CD4-positive, alpha-beta T cell treated with Interleukin-12 subunit alpha and Interleukin-12 subunit beta, for 1 hour (primary cell): Measurements from ENCODE around the gene LANCL2.
"Not testable (repeated sequence)": the region's sequence is repeated elsewhere in the genome, so short reads cannot be mapped to it uniquely, and the experiment has no call there.

Experiments
- DNase-seq: peaks from one replicate; pipeline ENCODE4 v3.0.0-alpha.2; 2020

The LANCL2 gene, protein sequence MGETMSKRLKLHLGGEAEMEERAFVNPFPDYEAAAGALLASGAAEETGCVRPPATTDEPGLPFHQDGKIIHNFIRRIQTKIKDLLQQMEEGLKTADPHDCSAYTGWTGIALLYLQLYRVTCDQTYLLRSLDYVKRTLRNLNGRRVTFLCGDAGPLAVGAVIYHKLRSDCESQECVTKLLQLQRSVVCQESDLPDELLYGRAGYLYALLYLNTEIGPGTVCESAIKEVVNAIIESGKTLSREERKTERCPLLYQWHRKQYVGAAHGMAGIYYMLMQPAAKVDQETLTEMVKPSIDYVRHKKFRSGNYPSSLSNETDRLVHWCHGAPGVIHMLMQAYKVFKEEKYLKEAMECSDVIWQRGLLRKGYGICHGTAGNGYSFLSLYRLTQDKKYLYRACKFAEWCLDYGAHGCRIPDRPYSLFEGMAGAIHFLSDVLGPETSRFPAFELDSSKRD

DNA sequence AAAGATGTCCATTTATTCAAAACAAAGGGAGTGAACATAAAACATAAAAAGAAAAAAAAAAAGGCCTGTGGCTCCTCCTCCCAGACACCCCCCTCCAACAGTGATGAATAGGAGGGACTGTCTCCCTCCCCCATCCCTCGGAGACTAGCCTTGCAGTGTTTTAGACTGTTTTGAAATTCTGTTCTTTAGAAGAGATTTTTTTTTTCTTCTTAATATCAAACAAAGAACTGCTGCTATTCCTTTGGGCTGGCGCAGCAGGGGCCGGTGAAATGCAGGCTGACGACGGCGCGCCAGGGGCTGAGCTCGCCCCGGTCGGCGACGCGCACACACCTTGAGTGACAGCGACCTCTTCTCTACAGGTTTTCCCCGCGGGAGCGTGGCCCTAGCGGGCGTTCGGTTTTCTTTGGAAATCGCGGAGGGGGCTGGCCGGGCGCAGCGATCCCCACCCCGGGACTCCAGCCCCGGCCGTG is at the start of gene LANCL2:
Gene LANCL2, plus strand, starts transcription at position 133 of the 470 bp plus-strand sequence. CDS start 689 bp downstream, outside the sequence.
- DNase-seq = peak; percentile 55

DNA sequence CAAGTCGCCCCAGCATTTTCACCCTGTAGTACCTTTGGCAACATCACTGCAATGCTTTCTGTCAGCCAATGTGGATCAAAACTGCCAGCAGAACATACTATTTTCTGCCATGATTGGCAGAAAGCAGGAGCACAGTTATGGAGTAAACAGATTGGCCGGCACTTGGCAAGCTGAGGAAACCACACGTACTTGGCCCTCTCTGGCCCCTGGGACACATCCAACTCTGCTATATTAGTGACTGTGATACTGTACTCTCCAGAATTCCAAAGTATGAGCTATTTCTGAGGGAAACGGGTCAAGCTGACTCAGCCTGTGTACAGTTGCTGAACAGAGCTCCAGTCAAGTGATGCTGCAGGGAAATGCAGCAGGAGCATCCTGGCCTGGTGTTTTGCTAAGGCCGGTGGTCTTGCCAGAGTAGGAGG is 39.8 kb upstream of the LANCL2 start:
- DNase-seq = no peak

DNA sequence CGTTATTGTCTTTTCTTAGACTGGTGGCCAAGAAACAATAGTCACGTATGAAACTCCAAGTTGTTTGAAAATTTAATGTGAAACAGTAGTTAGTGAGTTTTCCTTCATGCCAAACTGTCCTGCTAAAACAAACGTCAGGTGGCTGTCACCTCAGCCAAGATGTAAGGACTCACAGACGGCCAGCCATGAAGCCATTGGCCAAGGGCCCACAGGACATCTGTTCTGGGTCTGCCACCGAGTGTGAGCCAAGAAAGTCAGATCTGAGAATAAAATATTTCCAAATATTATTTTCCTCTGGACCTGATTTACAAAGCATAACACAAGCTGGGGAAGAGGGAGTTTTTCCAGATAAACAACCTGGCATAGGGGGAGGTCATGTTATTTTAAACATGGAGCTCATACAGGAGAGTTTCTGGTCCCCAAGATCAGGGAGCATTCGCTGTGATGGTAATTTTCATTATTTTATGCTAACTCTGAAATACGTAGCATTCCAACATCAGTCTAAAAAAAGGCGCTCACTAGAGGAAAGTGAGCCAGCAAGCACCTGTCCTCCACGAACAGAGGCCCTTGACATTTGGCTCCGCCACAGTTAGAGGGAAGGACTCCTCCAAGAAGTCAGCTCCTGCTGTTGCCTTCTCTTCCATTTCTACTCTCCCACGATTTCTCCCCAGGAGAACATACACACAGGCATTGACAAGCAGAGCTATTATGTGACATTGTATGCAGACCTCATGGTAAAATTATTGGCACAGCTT is 38.9 kb upstream of the LANCL2 start:
- no peak for DNase-seq

DNA sequence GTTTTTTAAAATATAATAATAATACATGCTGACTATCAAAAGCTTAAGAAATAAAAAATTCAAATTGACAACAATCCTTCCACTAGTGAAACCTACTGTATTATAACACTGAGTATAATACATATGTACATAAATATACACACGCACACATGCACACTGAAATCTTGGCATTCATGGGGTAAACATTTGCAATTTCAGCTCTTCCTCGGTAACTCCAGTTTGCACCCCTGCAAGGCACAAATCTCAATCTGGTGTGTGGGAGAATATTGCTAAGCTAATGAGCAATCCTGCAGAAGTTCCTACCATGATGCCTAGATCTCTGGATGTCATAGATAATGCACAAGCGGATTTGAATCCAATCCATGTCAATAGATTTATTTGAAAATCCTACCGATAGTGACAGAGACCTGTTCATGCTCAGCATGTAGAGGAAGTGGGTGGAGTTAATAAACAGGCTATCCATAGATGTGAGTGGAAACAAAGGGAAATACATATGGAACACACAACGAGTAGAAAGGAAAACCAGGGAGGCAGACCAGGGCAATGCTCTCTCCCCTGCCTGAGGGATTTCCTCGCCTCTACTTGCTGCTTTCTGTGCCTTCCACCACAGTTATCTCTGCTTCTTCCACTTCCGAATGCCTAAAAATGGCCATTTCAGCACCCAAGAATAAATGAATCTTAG is 38.1 kb upstream of the LANCL2 start:
- DNase-seq = no peak

DNA sequence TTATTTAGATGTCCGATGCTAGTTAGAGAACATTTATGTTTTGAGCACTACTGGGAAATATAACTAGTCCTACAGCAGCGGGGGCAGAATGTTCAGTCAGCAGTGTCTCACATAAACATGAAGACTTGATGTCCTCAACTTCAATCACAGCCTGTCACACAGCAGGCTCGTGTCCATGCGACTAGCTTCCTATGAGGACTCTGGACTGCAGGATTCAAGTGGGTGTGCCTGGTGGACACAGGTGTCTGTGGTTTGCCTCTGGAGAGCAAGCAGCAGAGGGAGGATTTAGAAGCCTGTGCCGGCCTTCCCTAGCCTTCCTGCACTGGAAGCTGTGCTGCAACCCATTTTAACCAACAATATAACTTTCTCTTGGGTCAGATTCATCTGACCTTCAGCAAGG is 30.0 kb upstream of the LANCL2 start:
- DNase-seq = no peak

DNA sequence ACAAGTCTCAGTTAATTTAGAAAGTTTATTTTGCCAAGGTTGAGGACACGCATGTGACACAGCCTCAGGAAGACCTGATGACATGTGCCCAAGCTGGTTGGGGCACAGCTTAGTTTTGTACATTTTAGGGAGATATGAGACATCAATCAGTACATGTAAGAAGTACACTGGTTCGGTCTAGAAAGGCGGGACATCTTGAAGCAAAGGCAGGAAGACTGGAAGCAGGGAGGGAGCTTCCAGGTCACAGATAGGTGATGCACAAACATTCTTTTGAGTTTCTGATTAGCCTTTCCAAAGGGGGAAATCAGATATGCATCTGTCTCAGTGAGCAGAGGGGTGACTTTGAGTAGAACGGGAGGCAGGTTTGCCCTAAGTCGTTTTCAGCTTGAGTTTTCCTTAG is 29.4 kb upstream of the LANCL2 start:
- no peak for DNase-seq

DNA sequence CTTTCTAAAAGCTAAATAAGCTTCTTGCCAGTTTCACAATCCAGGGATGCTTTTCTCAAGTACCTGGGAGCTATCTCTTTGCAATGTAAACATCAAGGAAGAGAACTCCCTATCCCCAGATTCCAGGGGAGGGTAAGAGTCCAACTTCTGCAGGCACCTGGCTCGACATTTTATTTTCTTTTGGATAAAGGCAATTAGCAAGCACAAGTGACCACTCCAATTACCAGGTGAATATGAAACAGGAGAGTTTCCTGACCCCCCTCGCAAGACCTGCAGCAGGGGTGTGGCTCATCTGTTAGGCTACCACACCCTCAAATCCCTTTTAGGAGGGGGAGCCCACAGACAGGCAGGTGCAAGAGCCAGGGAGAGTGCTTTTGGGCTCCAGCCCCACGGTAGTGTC is 28.6 kb upstream of the LANCL2 start:
- DNase-seq = no peak

DNA sequence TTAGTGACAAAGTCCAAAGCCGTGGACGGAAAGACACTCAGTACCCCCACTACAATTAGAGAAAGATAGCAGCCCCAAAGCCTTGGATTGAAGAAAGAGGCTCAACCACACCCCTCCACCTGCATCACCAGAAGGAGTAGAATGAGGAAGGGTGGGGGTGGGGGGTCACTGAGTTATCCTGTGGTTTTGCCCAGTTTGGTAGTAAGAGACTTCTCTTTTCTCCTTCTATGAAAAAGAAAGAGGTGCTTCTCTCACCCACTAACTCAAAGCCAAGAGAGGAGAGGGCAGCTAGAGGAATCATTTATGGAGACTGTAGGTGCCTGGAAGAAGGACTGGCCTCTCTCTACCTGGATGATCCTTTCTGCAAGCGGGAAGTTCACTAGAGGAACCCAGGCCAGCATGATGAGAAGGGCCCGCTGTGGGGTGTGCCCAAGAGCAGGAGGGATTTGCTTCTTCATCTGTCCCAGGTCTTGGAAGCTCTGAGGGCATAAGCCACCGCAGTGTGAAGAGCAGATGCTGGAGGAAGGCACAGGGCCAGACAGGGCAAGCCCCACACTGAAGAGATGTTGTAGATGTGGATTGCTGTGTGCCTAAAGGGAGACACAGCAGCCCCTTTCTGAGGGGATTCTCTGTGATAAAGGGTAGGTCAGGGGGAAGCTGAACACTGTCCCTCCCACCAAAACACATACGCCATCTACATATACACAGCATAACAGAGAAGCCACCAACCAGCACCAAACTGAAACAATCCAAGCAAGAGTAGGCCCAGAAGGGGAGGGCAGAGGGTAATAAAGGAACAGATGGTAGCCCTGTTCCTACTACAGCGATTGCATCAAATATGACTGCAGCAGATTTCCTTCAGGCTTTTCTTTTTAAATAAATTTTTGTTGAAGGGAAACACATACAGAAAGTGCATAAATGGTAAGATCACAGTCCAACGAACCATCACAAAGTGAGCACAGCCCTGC is 25.8 kb upstream of the LANCL2 start:
- DNase-seq = no peak

DNA sequence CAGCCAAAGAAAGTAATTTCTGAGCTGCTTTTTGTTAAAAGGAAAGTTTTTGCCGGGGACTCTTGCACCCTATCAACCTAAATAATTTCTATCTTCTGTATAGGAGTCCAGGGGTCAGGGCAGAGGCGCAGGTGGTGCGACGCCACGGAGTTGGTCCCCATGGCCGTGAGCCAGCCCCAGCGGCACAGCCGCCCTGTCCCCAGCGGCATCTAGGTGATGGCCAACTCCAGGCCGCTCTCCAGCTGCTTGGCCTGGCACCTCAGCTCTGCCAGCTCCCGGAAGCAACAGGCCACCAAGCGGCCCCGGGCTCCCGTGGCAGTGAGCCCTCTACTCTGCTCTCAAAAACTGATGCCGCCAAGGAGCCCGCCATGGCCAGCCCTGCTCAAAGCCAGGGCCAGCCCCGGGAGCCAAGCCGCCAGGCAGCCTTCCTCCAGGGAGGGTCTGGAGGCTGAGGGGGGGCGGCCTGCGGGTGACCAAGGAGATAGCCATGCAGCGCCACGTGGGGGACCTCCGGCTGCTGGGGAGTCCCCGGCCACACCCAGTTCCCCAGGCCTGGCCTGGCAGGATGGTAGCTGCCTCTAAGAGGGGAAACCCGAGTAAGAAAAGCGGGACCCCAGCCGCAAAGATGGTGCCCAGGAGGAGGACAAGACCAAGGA is 22.8 kb upstream of the LANCL2 start:
- no peak for DNase-seq

DNA sequence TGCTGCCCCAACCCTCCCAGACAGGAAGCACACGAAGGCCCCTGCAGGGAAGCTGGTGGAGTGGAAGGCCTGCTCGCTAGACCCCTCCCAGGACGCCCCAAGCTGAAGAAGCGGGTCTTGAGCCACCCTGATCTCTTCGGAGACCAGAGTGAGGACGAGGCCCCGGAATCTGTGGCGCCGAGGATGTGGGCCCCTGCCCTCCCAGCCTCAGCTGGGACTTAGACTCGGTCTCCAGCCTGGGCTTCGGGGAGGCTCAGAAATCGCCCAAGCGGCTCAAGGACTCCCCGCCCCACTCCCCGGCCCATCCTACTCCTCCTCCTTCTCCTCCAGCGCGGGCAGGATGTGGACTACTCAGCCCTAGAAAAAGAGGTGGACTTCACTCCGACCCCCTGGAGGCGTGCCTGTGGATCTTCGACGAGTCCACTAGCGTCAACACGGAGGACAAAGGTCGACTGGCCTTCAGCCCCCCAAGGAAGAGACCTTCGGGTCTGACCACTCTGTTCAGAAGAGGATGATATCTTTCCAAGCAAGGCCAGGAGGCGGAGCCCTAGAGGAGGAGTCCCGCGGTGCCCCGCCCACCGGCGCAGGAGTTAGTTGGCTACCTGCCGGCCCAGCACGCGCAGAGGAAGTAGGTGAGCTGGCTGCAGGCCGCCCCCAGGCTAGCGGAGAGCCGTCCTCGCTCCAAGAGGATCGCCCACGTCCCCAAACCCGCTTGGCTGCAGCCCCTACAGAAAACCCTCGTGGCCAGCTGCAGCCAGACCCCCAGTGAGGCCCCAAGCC is 21.9 kb upstream of the LANCL2 start:
- DNase-seq = no peak

DNA sequence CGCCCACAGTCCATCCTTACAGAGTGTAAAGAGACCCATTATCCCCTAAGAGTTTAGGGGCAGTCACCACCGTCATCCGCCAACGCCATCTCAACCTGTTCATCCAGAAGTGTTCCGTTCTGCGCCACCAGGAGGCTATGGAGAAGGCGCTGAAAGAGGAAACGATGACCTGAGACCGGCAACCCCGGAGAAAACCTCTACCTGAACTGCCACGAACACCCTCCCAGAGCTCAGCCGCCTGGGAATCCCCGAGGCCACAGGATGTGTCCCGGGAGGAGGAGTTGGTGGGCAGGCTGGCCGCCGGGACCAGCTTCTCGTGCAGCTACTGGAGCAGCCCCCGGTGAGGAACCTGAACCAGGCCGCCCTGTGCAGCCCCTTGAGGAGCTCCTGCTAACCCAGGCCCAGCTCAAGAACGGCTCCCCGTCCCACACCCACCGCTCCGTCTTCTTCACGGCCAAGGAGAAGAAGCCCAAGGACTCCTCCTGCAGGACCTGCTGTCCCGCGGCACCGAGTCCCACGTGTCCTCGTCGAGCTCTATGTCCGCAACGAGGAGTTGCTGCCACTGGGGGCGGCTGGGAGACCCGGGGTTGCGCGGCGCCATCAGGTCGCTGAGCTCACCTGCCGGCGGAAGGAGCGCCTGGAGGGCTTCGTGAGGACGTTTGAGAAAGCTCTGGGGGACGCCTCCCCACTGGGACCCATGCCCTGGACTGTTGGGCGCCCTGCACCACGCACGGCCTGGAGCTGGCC is 21.1 kb upstream of the LANCL2 start:
- DNase-seq = no peak

DNA sequence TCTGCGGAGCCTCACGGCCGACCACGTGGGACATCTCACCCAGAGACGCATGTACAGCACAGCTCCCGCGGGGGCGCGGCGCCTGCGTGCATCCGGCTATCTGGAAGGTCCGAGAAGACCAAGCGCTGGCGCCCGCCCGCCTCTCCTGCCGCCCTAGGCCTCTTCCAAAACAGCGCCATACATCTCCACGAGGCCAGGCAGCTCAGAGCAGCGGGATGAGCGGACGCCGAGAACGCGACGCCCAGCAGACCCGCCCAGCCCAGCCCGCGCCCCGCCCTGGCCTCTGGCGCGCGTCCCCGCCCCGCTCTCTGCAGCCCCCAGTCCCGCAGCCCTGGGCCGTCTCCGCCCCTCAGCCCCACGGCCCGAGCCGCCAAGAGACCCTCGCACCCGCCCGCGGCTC is 20.3 kb upstream of the LANCL2 start:
- DNase-seq = no peak

DNA sequence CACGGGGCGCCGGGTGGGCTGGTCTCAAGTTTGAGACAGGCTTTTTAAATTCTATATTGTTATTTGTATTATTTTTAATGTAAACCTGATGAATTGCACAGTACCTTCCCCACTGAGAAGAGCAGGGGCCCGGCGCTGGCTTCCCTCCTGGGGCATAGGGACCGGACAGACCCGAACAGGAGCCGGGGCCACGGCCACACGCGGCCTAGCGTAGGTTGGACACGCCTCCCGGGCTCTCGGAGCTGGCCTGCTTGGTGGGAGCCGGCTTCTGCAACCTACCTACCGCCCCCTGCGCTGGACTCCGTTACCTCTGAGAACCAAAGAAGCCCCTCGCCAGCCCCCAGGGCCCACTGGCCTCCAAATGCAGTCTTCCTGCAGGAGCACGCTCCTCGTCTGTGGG is 19.8 kb upstream of the LANCL2 start:
- DNase-seq = no peak

DNA sequence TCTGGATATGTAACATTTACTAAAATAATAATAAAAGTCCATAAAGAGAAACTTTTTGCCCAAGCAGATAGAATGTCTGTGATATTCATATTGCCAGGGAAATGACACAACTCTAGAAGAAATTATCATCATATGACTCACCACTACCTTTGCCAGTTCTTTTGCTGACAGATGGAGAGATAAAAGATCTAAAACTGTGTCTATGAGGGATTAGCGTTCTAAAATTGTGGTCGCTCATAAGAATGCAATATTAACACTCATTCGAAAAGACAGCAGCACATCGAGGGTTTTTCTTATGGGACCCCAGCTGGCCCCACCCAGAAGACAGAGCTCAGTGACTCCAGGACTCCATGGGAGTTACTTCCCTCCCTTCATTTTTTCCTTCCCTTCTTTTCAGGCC is 16.6 kb upstream of the LANCL2 start:
- no peak for DNase-seq

DNA sequence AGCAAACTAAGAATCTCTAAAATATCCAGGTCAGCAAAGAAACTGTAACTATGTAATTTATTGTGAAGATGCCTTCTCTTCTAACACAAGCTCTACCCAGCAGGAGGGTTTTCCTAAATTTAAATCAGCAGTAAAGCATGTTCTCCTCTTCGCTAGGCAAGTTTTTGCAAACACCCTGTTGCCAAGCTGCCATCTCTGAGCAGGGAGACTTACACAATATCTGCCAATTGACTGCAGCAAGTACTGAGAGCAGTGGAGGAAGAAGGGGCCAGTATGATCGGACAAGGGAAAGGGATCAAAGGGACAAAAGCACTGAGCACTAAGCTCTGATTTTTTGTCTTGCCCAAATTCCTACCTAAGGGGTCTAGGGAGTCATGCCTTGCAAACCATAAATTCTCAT is 16.0 kb upstream of the LANCL2 start:
- no peak for DNase-seq

DNA sequence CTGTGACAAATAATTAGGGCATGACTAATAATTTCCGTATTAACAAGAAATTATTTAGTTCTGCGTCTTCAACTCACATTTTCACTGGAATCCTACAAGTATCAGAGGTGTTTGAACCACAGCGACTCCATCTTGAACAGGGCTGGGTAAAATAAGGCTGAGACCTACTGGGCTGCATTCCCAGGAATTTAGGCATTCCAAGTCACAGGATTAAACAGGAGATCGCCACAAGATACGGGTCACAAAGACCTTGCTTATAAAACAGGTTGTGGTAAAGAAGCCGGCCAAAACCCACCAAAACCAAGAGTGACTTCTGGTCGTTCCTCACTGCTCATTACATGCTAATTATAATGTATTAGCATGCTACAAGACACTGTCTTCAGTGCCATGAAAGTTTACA is 14.9 kb upstream of the LANCL2 start:
- DNase-seq = no peak

DNA sequence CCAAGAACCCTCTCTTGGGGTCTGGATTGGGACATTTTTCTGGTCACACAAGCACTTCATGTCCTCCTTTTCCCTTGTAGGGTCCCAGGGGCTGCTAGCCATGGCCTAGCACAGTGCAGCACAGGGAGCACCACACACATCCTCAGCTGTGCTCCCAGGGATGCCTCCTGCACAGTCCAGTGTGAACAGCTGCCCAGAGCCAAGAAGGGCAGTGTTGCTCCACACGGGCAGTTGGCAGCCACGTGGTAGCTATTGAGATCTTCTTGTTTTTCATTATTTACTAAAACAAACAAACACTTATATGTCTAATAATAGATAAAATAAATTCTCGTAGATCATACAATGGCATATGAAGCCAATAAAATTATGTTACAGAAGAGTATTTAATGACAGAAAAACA is 13.9 kb upstream of the LANCL2 start:
- no peak for DNase-seq

DNA sequence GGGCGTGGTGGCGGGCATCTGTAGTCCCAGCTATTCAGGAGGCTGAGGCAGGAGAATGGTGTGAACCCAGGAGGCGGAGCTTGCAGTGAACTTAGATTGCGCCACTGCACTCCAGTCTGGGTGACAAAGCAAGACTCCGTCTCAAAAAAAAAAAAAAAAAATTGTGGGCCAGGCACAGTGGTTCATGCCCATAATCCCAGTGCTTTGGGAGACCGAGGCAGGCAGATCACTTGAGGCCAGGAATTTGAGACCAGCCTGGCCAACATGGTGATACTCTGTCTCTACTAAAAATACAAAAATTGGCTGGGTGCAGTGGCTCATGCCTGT is 12.2 kb upstream of the LANCL2 start:
- not testable (repeated sequence) for DNase-seq

DNA sequence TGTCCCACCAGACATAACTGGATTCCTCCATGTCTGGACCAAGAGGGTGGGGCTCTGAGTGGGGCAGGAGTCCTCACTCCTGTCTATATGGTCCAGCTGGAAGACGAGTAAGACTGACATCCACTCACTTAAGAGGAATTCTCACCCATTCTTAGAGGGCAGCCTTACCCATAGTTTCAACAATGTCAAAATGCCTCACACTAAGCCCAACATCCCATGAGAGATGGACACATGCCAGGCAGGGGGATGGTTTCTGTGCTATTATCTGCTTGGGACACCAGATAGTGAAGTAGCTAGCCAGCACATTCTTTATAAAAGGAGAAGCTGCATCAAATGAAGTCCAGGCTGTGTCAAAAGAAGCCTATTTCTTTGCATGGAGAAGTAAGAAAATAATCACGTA is 4.7 kb upstream of the LANCL2 start:
- DNase-seq = no peak

DNA sequence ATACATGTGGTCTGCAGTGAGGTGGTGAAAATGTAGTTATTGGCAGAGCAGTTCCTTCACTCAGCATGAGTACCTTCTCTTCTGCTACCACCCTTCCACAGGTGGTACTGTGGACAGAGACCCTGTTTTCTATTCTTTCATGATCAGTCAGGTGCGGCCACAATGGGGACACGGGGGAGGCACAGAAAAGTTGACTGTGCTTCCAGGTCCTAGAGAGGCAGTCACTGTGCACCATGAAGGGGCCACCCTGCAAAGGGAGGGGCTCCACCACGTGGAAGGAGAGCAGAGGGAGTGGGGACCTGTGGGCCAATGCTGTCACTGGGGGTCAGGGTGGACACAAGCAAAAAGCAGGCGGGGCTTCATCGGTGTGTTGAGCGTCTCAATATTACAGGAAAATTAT is 3.6 kb upstream of the LANCL2 start:
- no peak for DNase-seq
